HepG2 (cell line): ENCODE measurements around the gene TSPAN2. TPM values are rescaled to one million over a fixed set of nuclear protein-coding genes. Genes with fewer than 3 reads are reported as not detected.

Experiments
- ATAC-seq: fragments of 200-7000 bp; cut with Tn5 transposase; 3 replicates; pipeline ENCODE4 v1.9.1; 2020; ENCODE audit warnings: mild to moderate bottlenecking, moderate library complexity
- BruUV-seq: library from RNA; stranded (reverse); fragments of 400-500 nt; replicated peaks from 2 replicates; lab custom pipeline; 2021; lab: Mats Ljungman, UMichigan
- CTCF ChIA-PET: fragments of 300-600 bp; formaldehyde crosslinking; extraction: SDS; loops from one replicate; lab custom pipeline; 2021; ENCODE audit warnings: low total read pairs, inconsistent platforms, low intra/inter-chr PET ratio; lab: Yijun Ruan, JAX
- POLR2A ChIA-PET: fragments of 350-600 bp; sonication (Branson Sonifier 250); formaldehyde crosslinking; loops from one replicate; lab custom pipeline; 2020; ENCODE audit warnings: antibody characterized with exemption, inconsistent platforms; lab: Yijun Ruan, JAX
- DNase-seq: peaks from one replicate; pipeline ENCODE4 v3.0.0-alpha.2; 2015; ENCODE audit warnings: low spot score
- FAIRE-seq: peaks from 3 replicates; lab custom pipeline; 2011; peaks lifted over from hg19 to GRCh38; lab: Jason Lieb, UNC
- H2AFZ ChIP-seq: one replicate; pipeline ENCODE4 v1.6.1; 2011; ENCODE audit warnings: low read length, inconsistent platforms
- H3K27ac ChIP-seq: fragments of 300-600 bp; 3 replicates; pipeline ENCODE4 v1.8.0; 2011; ENCODE audit warnings: mixed run types, mild to moderate bottlenecking, mixed read lengths, low read length, inconsistent platforms; ENCODE audit not compliant: insufficient read depth; ENCODE audit errors: extremely low read length
- H3K27me3 ChIP-seq, 2 experiments: fragments of 200-600 bp in 1 of 2; 2 replicates in 1 of 2; 3 replicates in 1 of 2; pipeline versions ENCODE4 v1.6.0 to v1.8.0; 2011; ENCODE audit warnings: low read length in 2 of 2, mild to moderate bottlenecking in 2 of 2, moderate library complexity in 2 of 2, inconsistent platforms in 1 of 2; ENCODE audit not compliant: insufficient read depth in 2 of 2, control insufficient read depth in 1 of 2
- H3K36me3 ChIP-seq, 2 experiments: fragments of 200-600 bp in 1 of 2; replicated peaks in 1 of 2; 2 replicates in 1 of 2; 3 replicates in 1 of 2; pipeline versions ENCODE4 v1.5.1 to v1.8.0; 2011; ENCODE audit warnings: low read length in 2 of 2, inconsistent platforms in 1 of 2; ENCODE audit not compliant: insufficient read depth in 2 of 2, control insufficient read depth in 1 of 2
- H3K4me1 ChIP-seq: 2 replicates; pipeline ENCODE4 v1.5.1; 2012; ENCODE audit warnings: low read length, inconsistent platforms; ENCODE audit not compliant: insufficient read depth
- H3K4me2 ChIP-seq: 2 replicates; pipeline ENCODE4 v1.6.0; 2011; ENCODE audit warnings: low read depth, low read length, inconsistent platforms
- H3K4me3 ChIP-seq, 3 experiments: fragments of 200-600 bp in 1 of 3; sonication (generic), shearing (Covaris generic) in 1 of 3; replicated peaks in 1 of 3; 2 replicates each; pipeline ENCODE4 v1.5.1; 2011 to 2016; ENCODE audit warnings: low read length in 3 of 3, inconsistent platforms in 2 of 3, low read depth in 2 of 3, mild to moderate bottlenecking in 2 of 3, control low read depth in 1 of 3, mixed read lengths in 1 of 3; ENCODE audit not compliant: insufficient read depth in 1 of 3
- H3K79me2 ChIP-seq: one replicate; pipeline ENCODE4 v1.6.1; 2011; ENCODE audit warnings: low read length, inconsistent platforms; ENCODE audit not compliant: insufficient read depth
- H3K9ac ChIP-seq: 2 replicates; pipeline ENCODE4 v1.6.0; 2011; ENCODE audit warnings: mild to moderate bottlenecking, low read depth, low read length, inconsistent platforms; ENCODE audit not compliant: insufficient read depth
- H3K9me3 ChIP-seq: 2 replicates; pipeline ENCODE4 v1.5.1; 2012; ENCODE audit warnings: mild to moderate bottlenecking, low read length
- H4K20me1 ChIP-seq: 2 replicates; pipeline ENCODE4 v1.6.0; 2011; ENCODE audit warnings: inconsistent platforms, mild to moderate bottlenecking, low read length, moderate library complexity; ENCODE audit not compliant: insufficient read depth
- ATM ChIP-seq: fragments of 450-650 bp; IDR thresholded peaks from 2 replicates; pipeline ENCODE4 v1.7.1; 2017; ENCODE audit warnings: mild to moderate bottlenecking, borderline replicate concordance
- DPF2 ChIP-seq: sonication (generic); formaldehyde crosslinking; IDR thresholded peaks from 2 replicates; pipeline ENCODE4 v1.4.0; 2020; ENCODE audit warnings: mild to moderate bottlenecking, low read depth, missing genetic modification reagents, borderline replicate concordance
- NAIF1 ChIP-seq: sonication (generic); formaldehyde crosslinking; IDR thresholded peaks from 2 replicates; pipeline ENCODE4 v1.5.0; 2020; ENCODE audit warnings: mild to moderate bottlenecking, missing genetic modification reagents, borderline replicate concordance
- NR2F6 ChIP-seq, 2 experiments: IDR thresholded peaks; 2 replicates each; pipeline ENCODE4 v1.6.1; 2016; ENCODE audit warnings: antibody characterized with exemption in 1 of 2, mild to moderate bottlenecking in 1 of 2
- PCBP2 ChIP-seq: fragments of 200-400 bp; formaldehyde crosslinking; optimal IDR thresholded peaks from 2 replicates; pipeline ENCODE3; 2018; ENCODE audit warnings: low read length, low read depth; ENCODE audit not compliant: poor library complexity, severe bottlenecking
- SRY ChIP-seq: sonication (generic); formaldehyde crosslinking; IDR thresholded peaks from 2 replicates; pipeline ENCODE4 v1.8.0; 2022; ENCODE audit warnings: mild to moderate bottlenecking, missing genetic modification reagents
- ZNF136 ChIP-seq: sonication (generic); formaldehyde crosslinking; IDR thresholded peaks from 2 replicates; pipeline ENCODE4 v1.8.1; 2022; ENCODE audit warnings: low read depth, mild to moderate bottlenecking, moderate library complexity, missing genetic modification reagents
- ZNF274 ChIP-seq: sonication (generic); formaldehyde crosslinking; IDR thresholded peaks from 2 replicates; pipeline ENCODE4 v1.5.1; 2020; ENCODE audit warnings: mild to moderate bottlenecking, missing genetic modification reagents
- ZNF292 ChIP-seq: sonication (generic); formaldehyde crosslinking; IDR thresholded peaks from 2 replicates; pipeline ENCODE4 v1.8.1; 2022; ENCODE audit warnings: mild to moderate bottlenecking, low read depth, missing genetic modification reagents, borderline replicate concordance
- ZNF441 ChIP-seq: sonication (generic); formaldehyde crosslinking; IDR thresholded peaks from 2 replicates; pipeline ENCODE4 v1.7.0; 2021; ENCODE audit warnings: missing genetic modification reagents, borderline replicate concordance
- ZNF572 ChIP-seq: sonication (generic); formaldehyde crosslinking; IDR thresholded peaks from 2 replicates; pipeline ENCODE4 v1.5.1; 2020; ENCODE audit warnings: mild to moderate bottlenecking, missing genetic modification reagents
- ZNF839 ChIP-seq: sonication (generic); formaldehyde crosslinking; IDR thresholded peaks from 2 replicates; pipeline ENCODE4 v1.4.0; 2020; ENCODE audit warnings: missing genetic modification reagents, mild to moderate bottlenecking, borderline replicate concordance
- WGBS: methylation state at CpG from one replicate; pipeline ENCODE4 v1.1.6; 2017; ENCODE audit warnings: low lambda C conversion rate; 5-methylcytosine and 5-hydroxymethylcytosine counted together
- in situ Hi-C: cut with HindIII; loops from 2 replicates; pipeline ENCODE4 v1.10.0; 2017; ENCODE audit warnings: low pct_unique_long_range_greater_than_20kb; ENCODE audit not compliant: extremely low pct_ligation_motif_present
- intact Hi-C: fragments of 100-400 bp; cut with micrococcal nuclease; formaldehyde crosslinking; loops from one replicate; pipeline ENCODE4 v1.10.0; 2022; ENCODE audit not compliant: unreplicated experiment
- polyA plus RNA-seq, 8 experiments: library from polyadenylated mRNA; depleted of rRNA in 3 of 8; stranded (reverse) in 7 of 8; unstranded in 1 of 8; fragments of >200 nt; fragmentation: Illumina TruSeq in 4 of 8; extraction: Trizol in 4 of 8; gene quantifications; 2 replicates each; pipeline versions ENCODE4 v1.2.1 to v1.2.3, GENCODE V29; 2011 to 2016; ENCODE audit warnings: low read depth in 4 of 8, missing spikeins in 1 of 8, mixed read lengths in 1 of 8; ENCODE audit not compliant: insufficient read depth in 1 of 8
- total RNA-seq, 5 experiments: library from RNA; depleted of rRNA; stranded (reverse); fragments of >200 nt; fragmentation: Illumina TruSeq; extraction: Trizol; gene quantifications; 2 replicates each; pipeline ENCODE4 v1.2.3, GENCODE V29; 2016; ENCODE audit warnings: low read depth in 1 of 5
- TF ChIP-seq, protein P1 (sequence below): sonication (generic); formaldehyde crosslinking; IDR thresholded peaks from 2 replicates; pipeline ENCODE4 v1.9.0; 2022; ENCODE audit warnings: missing genetic modification reagents, mild to moderate bottlenecking, borderline replicate concordance
- TF ChIP-seq, protein P2 (sequence below): sonication (generic); formaldehyde crosslinking; IDR thresholded peaks from 2 replicates; pipeline ENCODE4 v1.4.0; 2020; ENCODE audit warnings: mild to moderate bottlenecking, missing genetic modification reagents, borderline replicate concordance
- TF ChIP-seq, protein P3 (sequence below): sonication (generic); formaldehyde crosslinking; IDR thresholded peaks from 2 replicates; pipeline ENCODE4 v1.5.0; 2020; ENCODE audit warnings: mild to moderate bottlenecking, missing genetic modification reagents

Gene TSPAN2
- total and polyA plus RNA-seq, 2 of the 13 experiments (the other 11 are each of a cell fraction or from before 2014, with no cell fraction given) = not detected

- in situ Hi-C loops = no loop called here
- H3K27me3 ChIP-seq = no peaks in the 10 kb centered on the region
- H3K79me2 ChIP-seq = no peaks in the 10 kb centered on the region
- H3K36me3 ChIP-seq = no peaks in the 10 kb centered on the region
- no peak overlapping the region for H3K9ac ChIP-seq
- no peaks in the 10 kb centered on the region for H3K9me3 ChIP-seq
- H3K4me1 ChIP-seq = no peaks in the 10 kb centered on the region
- no peak overlapping the region for H3K27ac ChIP-seq
- ChIA-PET CTCF (no interaction called here), POLR2A (no interaction called here)
- ATAC-seq (no peak), DNase-seq (no peak), FAIRE-seq (no peak)
- WGBS = 32% methylated on average over 6 of the region's 6 CpGs
- H4K20me1 ChIP-seq = no peaks in the 10 kb centered on the region
- no peak overlapping the region for H3K4me2 ChIP-seq
- H2AFZ ChIP-seq = no peak overlapping the region
- intact Hi-C loops = no loop called here
- no TSS peak for BruUV-seq
- no peak overlapping the region for H3K4me3 ChIP-seq
- TF ChIP-seq ZNF839 (CRISPR knock-in tag) = no peak
- TF ChIP-seq, protein P1, sequence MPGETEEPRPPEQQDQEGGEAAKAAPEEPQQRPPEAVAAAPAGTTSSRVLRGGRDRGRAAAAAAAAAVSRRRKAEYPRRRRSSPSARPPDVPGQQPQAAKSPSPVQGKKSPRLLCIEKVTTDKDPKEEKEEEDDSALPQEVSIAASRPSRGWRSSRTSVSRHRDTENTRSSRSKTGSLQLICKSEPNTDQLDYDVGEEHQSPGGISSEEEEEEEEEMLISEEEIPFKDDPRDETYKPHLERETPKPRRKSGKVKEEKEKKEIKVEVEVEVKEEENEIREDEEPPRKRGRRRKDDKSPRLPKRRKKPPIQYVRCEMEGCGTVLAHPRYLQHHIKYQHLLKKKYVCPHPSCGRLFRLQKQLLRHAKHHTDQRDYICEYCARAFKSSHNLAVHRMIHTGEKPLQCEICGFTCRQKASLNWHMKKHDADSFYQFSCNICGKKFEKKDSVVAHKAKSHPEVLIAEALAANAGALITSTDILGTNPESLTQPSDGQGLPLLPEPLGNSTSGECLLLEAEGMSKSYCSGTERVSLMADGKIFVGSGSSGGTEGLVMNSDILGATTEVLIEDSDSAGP (CRISPR knock-in tag) = no peak
- TF ChIP-seq PCBP2 = no peak
- no peak for TF ChIP-seq SRY
- TF ChIP-seq ZNF136 (CRISPR knock-in tag) = no peak
- TF ChIP-seq ATM = no peak
- no peak for TF ChIP-seq NAIF1 (CRISPR knock-in tag)
- TF ChIP-seq, protein P2, sequence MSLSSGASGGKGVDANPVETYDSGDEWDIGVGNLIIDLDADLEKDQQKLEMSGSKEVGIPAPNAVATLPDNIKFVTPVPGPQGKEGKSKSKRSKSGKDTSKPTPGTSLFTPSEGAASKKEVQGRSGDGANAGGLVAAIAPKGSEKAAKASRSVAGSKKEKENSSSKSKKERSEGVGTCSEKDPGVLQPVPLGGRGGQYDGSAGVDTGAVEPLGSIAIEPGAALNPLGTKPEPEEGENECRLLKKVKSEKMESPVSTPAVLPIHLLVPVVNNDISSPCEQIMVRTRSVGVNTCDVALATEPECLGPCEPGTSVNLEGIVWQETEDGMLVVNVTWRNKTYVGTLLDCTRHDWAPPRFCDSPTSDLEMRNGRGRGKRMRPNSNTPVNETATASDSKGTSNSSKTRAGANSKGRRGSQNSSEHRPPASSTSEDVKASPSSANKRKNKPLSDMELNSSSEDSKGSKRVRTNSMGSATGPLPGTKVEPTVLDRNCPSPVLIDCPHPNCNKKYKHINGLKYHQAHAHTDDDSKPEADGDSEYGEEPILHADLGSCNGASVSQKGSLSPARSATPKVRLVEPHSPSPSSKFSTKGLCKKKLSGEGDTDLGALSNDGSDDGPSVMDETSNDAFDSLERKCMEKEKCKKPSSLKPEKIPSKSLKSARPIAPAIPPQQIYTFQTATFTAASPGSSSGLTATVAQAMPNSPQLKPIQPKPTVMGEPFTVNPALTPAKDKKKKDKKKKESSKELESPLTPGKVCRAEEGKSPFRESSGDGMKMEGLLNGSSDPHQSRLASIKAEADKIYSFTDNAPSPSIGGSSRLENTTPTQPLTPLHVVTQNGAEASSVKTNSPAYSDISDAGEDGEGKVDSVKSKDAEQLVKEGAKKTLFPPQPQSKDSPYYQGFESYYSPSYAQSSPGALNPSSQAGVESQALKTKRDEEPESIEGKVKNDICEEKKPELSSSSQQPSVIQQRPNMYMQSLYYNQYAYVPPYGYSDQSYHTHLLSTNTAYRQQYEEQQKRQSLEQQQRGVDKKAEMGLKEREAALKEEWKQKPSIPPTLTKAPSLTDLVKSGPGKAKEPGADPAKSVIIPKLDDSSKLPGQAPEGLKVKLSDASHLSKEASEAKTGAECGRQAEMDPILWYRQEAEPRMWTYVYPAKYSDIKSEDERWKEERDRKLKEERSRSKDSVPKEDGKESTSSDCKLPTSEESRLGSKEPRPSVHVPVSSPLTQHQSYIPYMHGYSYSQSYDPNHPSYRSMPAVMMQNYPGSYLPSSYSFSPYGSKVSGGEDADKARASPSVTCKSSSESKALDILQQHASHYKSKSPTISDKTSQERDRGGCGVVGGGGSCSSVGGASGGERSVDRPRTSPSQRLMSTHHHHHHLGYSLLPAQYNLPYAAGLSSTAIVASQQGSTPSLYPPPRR = no peak
- TF ChIP-seq, protein P3, sequence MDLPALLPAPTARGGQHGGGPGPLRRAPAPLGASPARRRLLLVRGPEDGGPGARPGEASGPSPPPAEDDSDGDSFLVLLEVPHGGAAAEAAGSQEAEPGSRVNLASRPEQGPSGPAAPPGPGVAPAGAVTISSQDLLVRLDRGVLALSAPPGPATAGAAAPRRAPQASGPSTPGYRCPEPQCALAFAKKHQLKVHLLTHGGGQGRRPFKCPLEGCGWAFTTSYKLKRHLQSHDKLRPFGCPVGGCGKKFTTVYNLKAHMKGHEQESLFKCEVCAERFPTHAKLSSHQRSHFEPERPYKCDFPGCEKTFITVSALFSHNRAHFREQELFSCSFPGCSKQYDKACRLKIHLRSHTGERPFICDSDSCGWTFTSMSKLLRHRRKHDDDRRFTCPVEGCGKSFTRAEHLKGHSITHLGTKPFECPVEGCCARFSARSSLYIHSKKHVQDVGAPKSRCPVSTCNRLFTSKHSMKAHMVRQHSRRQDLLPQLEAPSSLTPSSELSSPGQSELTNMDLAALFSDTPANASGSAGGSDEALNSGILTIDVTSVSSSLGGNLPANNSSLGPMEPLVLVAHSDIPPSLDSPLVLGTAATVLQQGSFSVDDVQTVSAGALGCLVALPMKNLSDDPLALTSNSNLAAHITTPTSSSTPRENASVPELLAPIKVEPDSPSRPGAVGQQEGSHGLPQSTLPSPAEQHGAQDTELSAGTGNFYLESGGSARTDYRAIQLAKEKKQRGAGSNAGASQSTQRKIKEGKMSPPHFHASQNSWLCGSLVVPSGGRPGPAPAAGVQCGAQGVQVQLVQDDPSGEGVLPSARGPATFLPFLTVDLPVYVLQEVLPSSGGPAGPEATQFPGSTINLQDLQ (CRISPR knock-in tag) = no peak
- TF ChIP-seq ZNF572 = no peak
- TF ChIP-seq DPF2 (CRISPR knock-in tag) = no peak
- TF ChIP-seq ZNF274 (CRISPR knock-in tag) = no peak
- no peak for TF ChIP-seq NR2F6 (IDR thresholded peaks at IDR 0.05)
- no peak for TF ChIP-seq NR2F6 (CRISPR knock-in tag; IDR thresholded peaks at IDR 0.05)
- no peak for TF ChIP-seq ZNF292 (CRISPR knock-in tag)
- no peak for TF ChIP-seq ZNF441 (CRISPR knock-in tag)
These were observed 44.9 kb upstream of the TSPAN2 start for GRCh38 chr1:115134231-115134630.
